Osteoblast (primary cell): ENCODE measurements around the gene EDDM3A. TPM values are rescaled to one million over a fixed set of nuclear protein-coding genes. Genes with fewer than 3 reads are reported as not detected.

Experiments
- DNase-seq: peaks from one replicate; pipeline ENCODE4 v3.0.0; 2011; ENCODE audit warnings: low spot score, mixed read lengths; ENCODE audit not compliant: insufficient read length; ENCODE audit errors: missing footprints
- H2AFZ ChIP-seq: 2 replicates; pipeline ENCODE4 v1.6.0; 2011; ENCODE audit warnings: mild to moderate bottlenecking, low read length
- H3K27ac ChIP-seq: 2 replicates; pipeline ENCODE4 v1.5.1; 2011; ENCODE audit warnings: mild to moderate bottlenecking, low read depth, low read length, moderate library complexity
- H3K27me3 ChIP-seq: 2 replicates; pipeline ENCODE4 v1.6.0; 2012; ENCODE audit warnings: mild to moderate bottlenecking, control low read depth, inconsistent platforms, low read length, moderate library complexity; ENCODE audit not compliant: insufficient read depth
- H3K36me3 ChIP-seq: 2 replicates; pipeline ENCODE4 v1.5.1; 2011; ENCODE audit warnings: mild to moderate bottlenecking, low read length, control low read depth, moderate library complexity; ENCODE audit not compliant: insufficient read depth
- H3K4me1 ChIP-seq: 2 replicates; pipeline ENCODE4 v1.5.1; 2011; ENCODE audit warnings: mild to moderate bottlenecking, low read length, control low read depth, moderate library complexity; ENCODE audit not compliant: insufficient read depth
- H3K4me2 ChIP-seq: 2 replicates; pipeline ENCODE4 v1.6.0; 2011; ENCODE audit warnings: mild to moderate bottlenecking, low read length; ENCODE audit not compliant: insufficient read depth
- H3K4me3 ChIP-seq: fragments of 200-600 bp; sonication (generic); 3 replicates; pipeline ENCODE4 v1.5.1; 2012; ENCODE audit warnings: mild to moderate bottlenecking, low read length, inconsistent platforms; ENCODE audit not compliant: insufficient read depth
- H3K79me2 ChIP-seq: 2 replicates; pipeline ENCODE4 v1.6.0; 2012; ENCODE audit warnings: mild to moderate bottlenecking, low read length, control low read depth, inconsistent platforms; ENCODE audit not compliant: insufficient read depth
- H3K9me3 ChIP-seq: 2 replicates; pipeline ENCODE4 v1.5.1; 2011; ENCODE audit warnings: low read depth, low read length, control low read depth
- H4K20me1 ChIP-seq: 2 replicates; pipeline ENCODE4 v1.6.0; 2012; ENCODE audit warnings: mild to moderate bottlenecking, low read length, control low read depth; ENCODE audit not compliant: insufficient read depth
- CTCF ChIP-seq: IDR thresholded peaks from 2 replicates; pipeline ENCODE4 v1.5.1; 2011; ENCODE audit warnings: mild to moderate bottlenecking, low read depth, low read length, moderate library complexity; ENCODE audit errors: extremely low read depth
- total RNA-seq: library from RNA; depleted of rRNA; stranded (reverse); fragments of >200 nt; gene quantifications from 2 replicates; pipeline ENCODE4 v1.2.3, GENCODE V29; 2012

EDDM3A gene
- total RNA-seq, 1 donor: not detected

DNA sequence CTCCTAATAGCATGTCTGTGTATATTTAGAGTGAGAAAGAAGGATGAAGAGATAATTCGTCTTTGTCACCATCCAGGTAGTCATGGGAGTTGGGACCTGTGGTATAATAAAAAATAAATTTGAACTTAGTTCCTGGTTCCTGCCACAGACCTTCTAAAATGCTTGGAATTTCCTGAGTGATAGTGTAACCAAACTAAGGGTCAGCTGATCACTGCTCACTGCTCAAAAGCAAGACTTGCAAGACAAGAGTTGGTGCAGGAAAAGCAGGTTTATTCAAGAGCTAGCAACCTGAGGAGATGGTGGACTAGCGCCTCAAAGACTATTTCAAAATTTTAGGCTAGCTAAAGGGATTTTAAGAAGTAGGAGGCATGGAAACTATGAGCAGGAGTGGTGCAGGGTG is 38.1 kb upstream of the EDDM3A start:
- Histone ChIP-seq H3K4me2 (no peak overlapping the region), H2AFZ (no peak overlapping the region), H3K4me3 (no peak overlapping the region), H3K27me3 (peaks cover 8% of the 10 kb centered on the region), H3K27ac (no peak overlapping the region), H3K79me2 (no peaks in the 10 kb centered on the region), H3K36me3 (no peaks in the 10 kb centered on the region), H4K20me1 (no peaks in the 10 kb centered on the region), H3K4me1 (no peaks in the 10 kb centered on the region), H3K9me3 (no peaks in the 10 kb centered on the region)
- no peak for DNase-seq
- TF ChIP-seq CTCF: no peak

- no peaks in the 10 kb centered on the region for H3K79me2 ChIP-seq
- peaks cover 11% of the 10 kb centered on the region for H3K27me3 ChIP-seq
- H3K36me3 ChIP-seq: no peaks in the 10 kb centered on the region
- DNase-seq: no peak
- no peaks in the 10 kb centered on the region for H4K20me1 ChIP-seq
- no peak overlapping the region for H2AFZ ChIP-seq
- peaks cover 9% of the 10 kb centered on the region for H3K4me1 ChIP-seq
- no peak for TF ChIP-seq CTCF
- no peaks in the 10 kb centered on the region for H3K9me3 ChIP-seq
- H3K4me3 ChIP-seq: no peak overlapping the region
- H3K4me2 ChIP-seq: no peak overlapping the region
- no peak overlapping the region for H3K27ac ChIP-seq
Observed at GRCh38 chr14:20711261-20711660, 34.4 kb upstream of the EDDM3A start.

GRCh38 chr14:20711685-20712084 is 34.0 kb upstream of the EDDM3A start:
- Histone ChIP-seq H3K4me1 (peaks cover 9% of the 10 kb centered on the region), H2AFZ (no peak overlapping the region), H3K27me3 (peaks cover 11% of the 10 kb centered on the region), H3K79me2 (no peaks in the 10 kb centered on the region), H4K20me1 (no peaks in the 10 kb centered on the region), H3K4me3 (no peak overlapping the region), H3K36me3 (no peaks in the 10 kb centered on the region), H3K27ac (no peak overlapping the region), H3K9me3 (no peaks in the 10 kb centered on the region), H3K4me2 (no peak overlapping the region)
- no peak for DNase-seq
- TF ChIP-seq CTCF: no peak

DNA sequence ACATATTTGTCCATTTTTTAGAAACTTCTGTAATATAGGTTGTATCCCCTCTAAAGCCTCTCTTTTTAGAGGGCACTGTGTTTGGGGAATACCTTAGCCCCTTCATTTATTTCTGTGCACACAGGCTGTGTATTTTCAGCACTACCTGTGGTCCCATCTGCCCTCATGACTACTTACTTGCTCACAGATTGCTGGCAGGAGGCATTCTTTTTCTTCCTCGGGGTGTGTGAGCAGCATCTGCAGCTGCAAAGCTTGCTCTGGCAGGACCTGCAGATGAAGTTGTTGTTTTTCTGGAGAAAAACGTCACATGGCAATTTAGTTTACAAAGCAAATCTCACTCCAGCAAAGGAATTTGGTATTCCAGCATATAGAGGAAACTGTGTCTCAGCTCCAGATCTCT is 32.8 kb upstream of the EDDM3A start:
- H2AFZ ChIP-seq: no peak overlapping the region
- no peak for TF ChIP-seq CTCF
- no peaks in the 10 kb centered on the region for H3K36me3 ChIP-seq
- H3K4me2 ChIP-seq: no peak overlapping the region
- H3K4me3 ChIP-seq: no peak overlapping the region
- H3K27ac ChIP-seq: no peak overlapping the region
- peaks cover 9% of the 10 kb centered on the region for H3K4me1 ChIP-seq
- peaks cover 11% of the 10 kb centered on the region for H3K27me3 ChIP-seq
- H4K20me1 ChIP-seq: no peaks in the 10 kb centered on the region
- DNase-seq: peak; percentile 17
- no peaks in the 10 kb centered on the region for H3K79me2 ChIP-seq
- no peaks in the 10 kb centered on the region for H3K9me3 ChIP-seq
